NCI-H1105 treated with DMSO at 0.1 percent for 48 hours (cell line): ENCODE measurements around the gene CEP70.
"Not testable (repeated sequence)": the region's sequence is repeated elsewhere in the genome, so short reads cannot be mapped to it uniquely, and the experiment has no call there.

ENCODE experiments used
- DNase-seq: peaks from one replicate; lab custom pipeline; 2025; lab: John Stamatoyannopoulos, UW

The CEP70 gene

DNA sequence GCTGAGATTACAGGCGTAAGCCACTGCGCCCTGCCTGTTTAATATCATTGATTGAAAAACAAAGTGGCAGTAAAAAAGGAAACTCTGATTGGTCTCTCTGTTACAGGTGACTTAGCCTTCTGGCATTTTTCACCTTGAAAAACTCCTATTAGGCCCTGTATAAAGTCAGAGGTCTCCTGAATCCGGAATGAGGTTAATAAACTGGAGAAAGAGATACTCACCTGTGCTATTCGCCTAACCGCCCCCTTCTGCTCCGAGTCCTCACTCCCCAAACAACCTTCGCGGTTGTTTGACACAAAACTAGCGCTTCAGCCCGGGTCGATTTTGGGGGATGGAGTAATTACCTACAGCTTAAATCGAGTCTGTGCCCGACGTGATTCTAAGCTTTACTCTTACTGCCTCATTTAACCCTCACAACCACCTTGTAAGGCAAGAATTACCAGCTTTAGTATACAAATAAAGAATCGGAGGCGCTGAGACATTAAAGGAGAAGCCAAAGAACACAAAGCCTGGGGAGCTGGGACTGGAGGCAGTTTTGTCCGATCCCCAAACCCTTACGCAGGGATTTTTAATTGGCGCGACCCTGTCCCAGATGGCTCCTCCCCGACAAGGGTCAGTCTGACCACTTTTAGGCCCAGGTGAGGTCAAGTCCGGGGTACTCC lies 441 bp downstream of the CEP70 start:
- DNase-seq, result no peak

DNA sequence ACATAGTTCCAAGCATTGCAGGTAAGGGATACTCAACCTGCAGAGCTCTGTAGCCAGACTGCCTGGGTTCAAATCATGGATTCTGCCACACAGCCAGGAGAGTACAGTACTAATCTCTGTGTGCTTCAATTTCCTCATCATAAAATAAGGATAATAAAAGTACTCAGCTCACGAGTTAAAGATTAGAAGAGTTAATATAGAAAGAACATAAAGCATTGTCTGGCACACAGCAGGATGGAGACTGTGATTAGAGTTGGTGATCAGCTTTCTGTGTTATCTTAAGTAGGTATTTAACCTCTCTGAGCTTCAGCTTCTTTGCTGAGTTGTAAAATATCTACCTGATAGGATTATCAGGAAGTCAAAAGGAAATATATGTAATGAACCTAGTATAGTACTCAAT lies 2.7 kb downstream of the CEP70 start:
- no peak for DNase-seq

DNA sequence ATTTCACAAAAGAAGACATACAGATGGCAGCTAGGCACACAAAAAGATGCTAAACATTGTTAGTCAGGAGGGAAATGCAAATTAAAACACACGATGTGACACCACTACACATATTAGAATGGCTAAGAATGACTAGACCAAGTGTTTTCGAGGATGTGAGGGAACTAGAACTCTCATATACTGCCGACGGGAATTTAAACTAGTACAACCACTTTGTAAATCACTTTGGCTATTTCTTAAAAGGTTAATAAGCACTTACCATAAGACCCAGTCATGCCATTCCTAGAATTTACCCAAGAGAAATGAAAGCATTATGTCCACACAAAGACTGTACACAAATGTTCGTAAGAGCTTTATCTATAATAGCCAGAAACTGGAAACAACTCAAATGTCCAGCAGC lies 5.6 kb downstream of the CEP70 start:
- no peak for DNase-seq

DNA sequence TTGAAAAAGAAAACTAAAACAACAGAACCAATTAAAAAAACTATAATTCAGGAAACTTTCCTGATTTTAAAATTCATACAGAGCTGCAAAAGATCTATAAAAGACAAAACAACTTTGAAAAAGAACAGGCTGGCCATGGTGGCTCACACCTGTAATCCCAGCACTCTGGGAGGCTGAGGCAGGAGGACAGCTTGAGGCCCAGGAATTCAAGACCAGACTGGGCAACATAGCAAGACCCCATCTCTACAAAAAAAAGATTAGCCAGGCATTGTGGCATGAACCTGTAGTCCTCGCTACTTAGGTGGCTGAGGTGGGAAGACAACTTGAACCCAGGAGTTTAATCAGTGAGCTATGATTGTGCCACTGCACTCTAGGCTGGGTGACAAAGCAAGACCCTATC lies 6.7 kb downstream of the CEP70 start:
- no peak for DNase-seq

DNA sequence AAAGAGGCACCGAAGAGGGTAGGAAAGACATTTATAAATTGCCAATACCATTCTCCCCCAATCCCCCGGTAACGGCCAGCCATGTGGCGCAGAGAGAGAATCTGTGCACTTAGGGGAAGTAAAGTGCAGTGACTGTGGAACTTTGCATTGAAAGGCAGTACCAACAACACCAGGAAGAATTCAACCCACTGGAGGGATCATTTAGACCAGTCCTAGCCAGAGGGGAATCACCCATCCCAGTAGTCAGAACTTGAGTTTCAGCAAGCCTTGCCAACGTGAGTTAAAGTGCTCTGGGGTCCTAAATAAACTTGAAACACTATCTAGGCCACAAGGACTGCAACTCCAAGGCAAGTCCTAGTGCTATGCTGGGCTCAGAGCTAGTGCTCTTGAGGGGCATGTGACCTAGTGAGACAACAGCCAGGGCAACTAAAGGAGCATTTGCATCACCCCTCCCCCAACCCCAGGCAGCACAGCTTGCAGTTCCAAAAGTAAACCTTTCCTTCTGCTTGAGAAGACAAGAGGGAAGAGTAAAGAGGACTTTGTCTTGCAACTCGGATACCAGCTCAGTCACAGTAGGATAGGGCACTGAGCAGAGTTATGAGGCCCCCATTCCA lies 15.0 kb downstream of the CEP70 start:
- DNase-seq, result no peak

DNA sequence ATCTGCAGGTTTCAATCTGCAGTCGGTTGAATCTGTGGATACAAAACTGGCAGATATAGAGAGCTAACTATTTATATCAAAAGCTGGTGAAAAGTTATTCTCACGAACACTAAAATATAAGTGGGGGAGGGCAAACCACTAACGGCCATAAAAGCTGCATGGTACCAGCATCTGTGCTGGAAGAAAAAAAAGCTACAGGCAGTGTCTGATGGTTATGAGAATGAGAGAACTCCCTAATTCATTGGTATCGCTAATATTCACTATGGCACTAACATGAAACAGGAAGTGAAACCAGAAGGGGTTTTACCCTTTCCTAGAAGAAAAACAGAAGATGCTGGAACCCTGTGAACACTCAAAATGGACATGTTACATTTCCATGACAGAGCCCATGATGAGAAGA lies 15.9 kb downstream of the CEP70 start:
- DNase-seq, result no peak

DNA sequence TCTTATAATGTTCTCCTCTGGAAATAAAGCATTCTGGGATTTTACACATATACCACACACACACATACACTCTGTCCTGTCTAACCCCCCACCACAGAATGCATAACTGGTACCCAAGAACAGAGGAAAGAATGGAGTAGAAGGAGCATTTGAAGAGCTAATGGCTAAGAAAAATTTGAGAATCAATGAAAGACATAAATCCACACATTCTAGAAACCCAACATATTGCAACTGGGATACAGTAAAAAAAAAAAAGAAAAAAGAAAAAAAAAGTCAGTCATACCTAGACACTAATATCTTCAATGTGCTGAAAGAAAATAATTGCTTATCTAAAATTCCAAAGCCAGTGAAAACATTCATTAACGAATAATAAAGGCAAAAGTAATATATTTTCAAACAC lies 20.9 kb downstream of the CEP70 start:
- DNase-seq, result no peak

DNA sequence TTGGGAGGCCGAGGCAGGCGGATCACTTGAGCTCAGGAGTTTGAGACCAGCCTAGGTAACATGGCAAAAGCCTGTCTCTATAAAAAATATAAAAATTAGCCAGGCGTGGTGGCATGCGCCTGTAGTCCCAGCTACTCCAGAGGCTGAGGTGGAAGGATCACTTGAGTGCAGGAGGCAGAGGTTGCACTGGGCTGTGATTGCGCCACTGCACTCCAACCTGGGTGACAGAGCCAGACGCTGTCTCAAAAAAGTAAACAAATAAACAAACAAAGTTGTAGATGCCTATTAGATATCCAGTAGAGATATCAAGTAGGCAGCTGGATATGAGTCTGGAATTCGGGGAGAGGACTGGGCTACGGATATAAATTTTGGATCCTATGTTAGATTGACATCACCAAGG lies 24.4 kb downstream of the CEP70 start:
- not testable (repeated sequence) for DNase-seq

DNA sequence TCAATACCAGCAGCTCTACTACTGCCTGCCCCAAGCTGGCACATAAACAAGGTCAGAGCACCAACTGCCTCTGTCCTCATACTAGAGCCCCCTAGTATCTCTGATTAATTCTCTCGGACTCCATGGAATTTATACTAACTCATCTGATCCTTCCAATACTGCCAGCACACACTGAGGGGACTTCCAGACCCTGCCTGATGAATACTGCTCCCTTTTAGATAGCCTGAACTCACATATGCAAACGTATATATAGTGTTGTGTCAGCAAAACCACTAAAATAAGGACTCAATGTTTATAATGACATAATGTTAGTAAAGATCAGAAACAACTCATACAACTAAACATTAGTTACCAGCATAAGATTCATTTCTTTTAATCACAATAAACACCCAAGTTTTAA lies 25.0 kb downstream of the CEP70 start:
- DNase-seq, result no peak

DNA sequence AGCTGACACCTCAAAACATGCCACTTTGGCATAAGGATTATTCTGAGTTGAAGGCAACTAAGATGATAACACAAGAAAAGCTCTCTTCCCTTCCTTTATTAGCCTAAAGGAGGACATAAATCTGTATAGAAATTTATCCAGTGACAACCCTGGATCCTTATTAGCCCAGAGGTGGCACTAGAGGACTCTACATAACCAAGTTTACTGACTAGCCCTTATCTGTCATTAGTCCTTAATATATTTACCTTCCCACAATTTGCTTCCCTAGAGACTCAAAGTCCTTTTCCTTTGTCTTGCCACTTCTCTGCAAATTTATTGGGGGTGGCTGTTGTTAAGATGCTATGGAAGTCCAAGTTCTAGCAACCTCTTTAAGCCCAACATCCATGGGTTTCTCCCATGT lies 26.7 kb downstream of the CEP70 start:
- DNase-seq, result no peak

DNA sequence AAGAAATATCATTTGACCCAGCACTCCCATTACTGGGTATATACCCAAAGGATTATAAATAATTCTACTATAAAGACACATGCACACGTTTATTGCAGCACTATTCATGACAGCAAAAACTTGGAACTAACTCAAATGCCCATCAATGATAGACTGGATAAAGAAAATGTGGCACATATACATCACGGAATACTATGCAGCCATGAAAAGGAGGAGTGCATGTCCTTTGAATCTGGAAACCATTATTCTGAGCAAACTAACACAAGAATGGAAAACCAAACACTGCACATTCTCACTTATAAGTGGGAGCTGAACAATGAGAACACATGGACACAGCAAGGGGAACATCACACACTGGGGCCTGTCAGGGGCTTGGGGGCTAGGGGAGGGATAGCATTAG lies 27.8 kb downstream of the CEP70 start:
- DNase-seq, result not testable (repeated sequence)

DNA sequence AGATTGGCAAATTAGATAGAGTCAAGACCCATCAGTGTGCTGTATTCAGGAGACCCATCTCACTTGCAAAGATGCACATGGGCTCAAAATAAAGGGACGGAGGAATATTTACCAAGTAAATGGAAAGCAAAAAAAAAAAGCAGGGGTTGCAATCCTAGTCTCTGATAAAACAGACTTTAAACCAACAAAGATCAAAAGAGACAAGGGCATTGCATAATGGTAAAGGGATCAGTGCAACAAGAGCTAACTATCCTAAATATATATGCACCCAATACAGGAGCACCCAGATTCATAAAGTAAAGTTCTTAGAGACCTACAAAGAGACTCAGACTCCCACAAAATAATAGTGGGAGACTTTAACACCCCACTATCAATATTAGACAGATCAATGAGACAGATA lies 31.2 kb downstream of the CEP70 start:
- DNase-seq, result not testable (repeated sequence)

DNA sequence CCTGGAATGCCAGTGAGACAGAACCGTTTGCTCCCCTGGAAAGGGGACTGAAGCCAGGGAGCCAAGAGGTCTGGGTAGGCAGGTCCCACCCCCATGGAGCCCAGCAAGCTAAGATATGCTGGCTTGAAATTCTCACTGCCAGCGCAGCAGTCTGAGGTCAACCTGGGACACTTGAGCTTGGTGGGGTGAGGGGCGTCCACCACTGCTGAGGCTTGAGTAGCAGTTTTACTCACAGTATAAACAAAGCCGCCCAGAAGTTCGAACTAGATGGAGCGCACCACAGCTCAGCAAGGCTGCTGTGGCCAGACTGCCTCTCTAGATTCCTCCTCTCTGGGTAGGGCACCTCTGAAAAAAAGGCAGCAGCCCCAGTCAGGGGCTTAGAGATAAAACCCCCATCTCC lies 33.6 kb downstream of the CEP70 start:
- DNase-seq, result no peak

DNA sequence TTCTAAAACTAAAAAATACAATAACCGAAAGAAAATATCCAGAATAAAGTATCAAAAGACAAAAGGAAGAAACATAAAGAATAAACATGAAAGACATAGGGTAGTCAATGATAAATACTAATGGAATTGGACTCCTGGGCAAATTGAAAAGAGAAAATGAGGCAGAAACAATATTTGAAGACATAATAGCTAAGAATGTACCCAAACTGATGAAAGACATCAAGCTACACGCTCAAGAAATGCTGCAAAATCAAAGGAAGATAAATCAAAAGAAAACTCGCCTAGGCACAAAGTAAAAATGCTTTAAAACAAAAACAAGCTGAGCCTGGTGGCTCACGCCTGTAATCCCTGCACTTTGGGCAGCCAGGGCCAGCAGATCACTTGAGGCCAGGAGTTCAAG lies 34.9 kb downstream of the CEP70 start:
- DNase-seq, result no peak

DNA sequence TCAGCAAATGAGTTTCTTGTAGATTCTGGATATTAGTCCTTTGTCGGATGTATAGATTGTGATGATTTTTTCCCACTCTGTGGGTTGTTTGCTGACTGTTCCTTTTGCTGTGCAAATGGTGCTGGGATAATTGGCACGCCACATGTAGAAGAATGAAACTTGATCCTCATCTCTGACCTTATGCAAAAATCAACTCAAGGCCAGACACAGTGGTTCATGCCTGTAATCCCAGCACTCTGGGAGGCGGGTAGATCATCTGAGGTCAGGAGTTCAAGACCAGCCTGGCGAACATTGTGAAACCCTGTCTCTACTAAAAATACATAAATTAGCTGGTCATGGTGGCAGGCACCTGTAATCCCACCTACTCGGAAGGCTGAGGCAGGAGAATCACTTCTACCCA lies 39.3 kb downstream of the CEP70 start:
- DNase-seq, result not testable (repeated sequence)

DNA sequence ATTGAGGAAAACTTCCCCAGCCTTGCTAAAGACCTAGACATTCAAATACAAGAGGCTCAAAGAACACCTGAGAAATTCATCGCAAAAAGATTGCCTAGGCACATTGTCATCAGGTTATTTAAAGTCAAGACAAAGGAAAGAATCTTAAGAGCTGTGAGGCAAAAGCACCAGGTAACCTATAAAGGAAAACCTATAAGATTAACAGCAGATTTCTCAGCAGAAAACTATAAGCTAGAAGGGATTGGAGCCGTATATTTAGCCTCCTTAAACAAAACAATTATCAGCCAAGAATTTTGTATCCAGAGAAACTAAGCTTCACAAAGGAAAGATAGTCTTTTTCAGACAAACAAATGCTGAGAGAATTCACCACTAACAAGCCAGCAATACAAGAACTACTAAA lies 43.1 kb downstream of the CEP70 start:
- not testable (repeated sequence) for DNase-seq

DNA sequence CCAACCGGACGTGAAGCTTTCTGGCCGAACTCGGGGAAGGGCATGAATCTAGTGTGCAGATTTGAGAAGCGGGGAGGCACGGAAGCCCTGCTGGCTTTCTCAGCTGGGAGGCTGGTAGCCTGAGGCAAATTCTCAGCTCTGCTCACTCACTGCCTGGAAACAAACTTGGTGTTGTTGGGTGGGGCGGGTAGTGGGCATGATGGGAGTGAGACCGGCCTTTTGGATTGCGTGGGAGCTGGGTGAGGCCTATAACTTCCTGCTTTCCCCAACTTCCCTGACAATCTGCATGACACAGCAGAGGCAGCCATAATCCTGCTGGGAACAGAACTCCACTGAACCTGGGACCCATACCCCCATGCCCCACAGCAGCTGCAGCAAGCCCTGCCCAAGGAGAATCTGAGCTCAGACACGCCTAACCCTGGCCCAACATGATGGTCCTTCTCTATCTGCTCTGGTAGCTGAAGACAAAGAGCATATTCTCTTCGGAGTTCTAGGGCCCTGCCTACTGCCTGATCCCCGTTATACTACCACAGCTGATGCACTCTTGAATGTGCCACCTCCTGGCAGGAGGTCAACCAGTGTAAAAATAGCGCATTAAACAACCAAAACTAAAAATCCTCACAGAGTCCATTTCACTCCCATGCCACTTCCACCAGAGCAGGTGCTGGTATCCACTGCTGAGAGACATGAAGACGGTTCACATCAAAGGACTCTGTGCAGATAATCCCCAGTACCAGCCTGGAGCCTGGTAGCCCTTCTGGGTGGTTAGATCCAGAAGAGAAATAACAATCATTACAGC lies 44.7 kb downstream of the CEP70 start:
- no peak for DNase-seq

DNA sequence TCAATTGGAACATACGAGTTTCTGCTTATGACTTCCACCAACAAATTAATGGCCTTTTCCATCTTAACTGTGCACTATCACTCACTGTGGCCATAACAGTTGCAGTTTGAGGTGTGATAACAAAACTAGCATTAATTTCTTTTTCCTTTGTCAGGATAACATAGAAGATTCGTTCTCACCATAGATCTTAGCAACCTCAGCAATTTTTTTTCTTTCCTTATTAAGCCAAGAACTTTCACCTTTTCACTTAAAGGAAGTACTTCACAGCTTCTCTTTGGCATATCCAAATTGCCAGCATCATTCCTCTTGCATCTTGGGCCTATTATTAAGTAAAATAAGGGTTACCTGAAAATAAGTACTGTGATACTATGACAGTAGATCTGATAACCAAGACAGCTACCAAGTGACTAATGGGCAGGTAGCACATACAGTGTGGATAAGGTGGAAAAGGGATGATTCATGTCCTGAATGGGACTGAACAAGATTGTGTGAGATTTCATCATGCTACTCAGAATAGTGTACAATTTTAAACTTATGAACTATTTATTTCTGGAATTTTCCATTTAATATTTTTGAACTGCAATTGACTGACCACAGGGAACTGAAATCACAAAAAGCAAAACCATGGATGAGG lies 46.6 kb downstream of the CEP70 start:
- no peak for DNase-seq

DNA sequence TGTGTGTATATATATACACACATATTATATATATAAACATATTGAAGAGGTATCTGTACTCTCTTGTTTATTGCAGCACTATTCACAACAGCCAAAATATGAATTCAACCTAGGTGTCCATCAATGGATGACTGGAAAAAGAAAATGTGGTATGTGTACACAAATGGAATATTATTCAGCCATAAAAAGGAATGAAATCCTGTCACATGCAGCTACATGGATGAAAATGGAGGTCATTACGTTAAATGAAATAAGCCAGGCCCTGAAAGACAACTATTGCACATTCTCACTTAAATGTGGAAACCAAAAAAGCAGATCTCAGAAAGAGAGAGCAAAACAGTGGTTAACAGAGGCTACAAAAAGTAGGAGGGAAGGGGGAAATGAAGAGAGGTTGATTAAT lies 49.5 kb downstream of the CEP70 start:
- no peak for DNase-seq

DNA sequence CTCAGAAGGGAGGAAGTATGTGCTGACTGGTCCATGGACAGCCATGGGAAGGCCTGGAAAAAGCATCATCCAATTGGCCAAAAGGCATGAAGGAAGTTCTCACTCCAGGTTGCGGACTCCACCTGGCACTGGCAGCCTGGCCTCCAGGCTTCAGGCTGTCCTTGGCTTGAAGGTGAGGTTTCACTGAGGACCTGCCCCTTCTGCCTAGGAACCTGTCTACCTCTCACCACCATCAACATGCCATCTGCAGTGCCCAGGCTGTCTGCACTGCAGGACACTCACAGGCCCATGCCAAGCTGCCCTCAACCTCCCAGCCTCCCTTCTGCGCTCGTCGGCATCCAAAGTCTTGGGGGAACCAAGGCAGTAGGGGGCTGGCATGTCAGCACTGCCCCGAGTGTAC lies 51.1 kb downstream of the CEP70 start:
- no peak for DNase-seq

DNA sequence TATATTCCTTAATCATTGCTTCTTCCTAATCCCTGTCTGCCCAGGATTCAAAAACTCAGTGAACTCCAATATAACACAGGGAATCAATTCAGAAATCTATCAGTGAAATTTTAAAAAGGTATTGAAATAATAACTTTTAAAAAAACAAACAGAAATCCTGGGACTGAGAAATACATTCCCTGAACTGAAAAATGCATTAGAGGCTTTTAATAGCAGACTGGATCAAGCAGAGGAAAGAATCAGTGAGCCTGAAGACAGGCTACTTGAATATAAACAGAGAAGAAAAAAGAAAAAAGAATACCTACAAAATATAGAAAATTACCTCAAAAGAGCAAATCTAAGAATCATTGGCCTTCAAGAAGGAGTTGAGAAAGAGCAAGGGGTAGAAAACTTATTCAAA lies 54.7 kb downstream of the CEP70 start:
- no peak for DNase-seq

DNA sequence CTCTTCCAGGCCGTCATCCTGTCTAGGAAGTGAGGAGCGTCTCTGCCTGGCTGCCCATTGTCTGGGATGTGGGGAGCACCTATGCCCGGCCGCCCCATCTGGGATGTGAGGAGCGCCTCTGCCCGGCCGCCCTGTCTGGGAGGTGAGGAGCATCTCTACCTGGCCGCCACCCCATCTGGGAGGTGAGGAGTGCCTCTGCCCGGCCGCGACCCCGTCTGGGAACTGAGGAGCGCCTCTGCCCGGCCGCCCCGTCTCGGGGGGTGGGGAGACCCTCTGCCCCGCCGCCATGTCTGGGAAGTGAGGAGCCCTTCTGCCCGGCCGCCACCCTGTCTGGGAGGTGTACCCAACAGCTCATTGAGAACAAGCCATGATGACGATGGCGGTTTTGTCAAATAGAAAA lies 72.6 kb downstream of the CEP70 start:
- DNase-seq, result not testable (repeated sequence)
